Hematopoietic multipotent progenitor cell treated with erythropoietin and hydrocortisone succinate and interleukin-3 and kit ligand, for 15 days (in vitro differentiated cells): ENCODE measurements around the gene LRRC25.

Experiments
- DNase-seq: peaks from one replicate; pipeline ENCODE4 v3.0.0-alpha.2; 2015; ENCODE audit warnings: low spot score

The LRRC25 gene

GRCh38 chr19:18424890-18425514 lies 27.6 kb upstream of the LRRC25 start:
- DNase-seq, result no peak

- no peak for DNase-seq
These were observed 26.9 kb upstream of the LRRC25 start for GRCh38 chr19:18424122-18424889.

- no peak for DNase-seq
These were observed 26.0 kb upstream of the LRRC25 start for GRCh38 chr19:18423258-18424020.

- no peak for DNase-seq
These were observed 25.2 kb upstream of the LRRC25 start for GRCh38 chr19:18422530-18423191.

GRCh38 chr19:18421371-18421959 lies 24.0 kb upstream of the LRRC25 start:
- DNase-seq, result no peak

GRCh38 chr19:18420930-18421329 lies 23.5 kb upstream of the LRRC25 start:
- no peak for DNase-seq

- DNase-seq, result peak; percentile 30
These were observed 22.5 kb upstream of the LRRC25 start for GRCh38 chr19:18419699-18420460.

- peak; percentile 69 for DNase-seq
These were observed 21.8 kb upstream of the LRRC25 start, which contains the start of gene SSBP4 for GRCh38 chr19:18419195-18419698. Gene SSBP4 (plus strand): TSS chr19:18419398. CDS start chr19:18419649, 251 bp downstream.

- DNase-seq, result peak; percentile 72
These were observed 21.2 kb upstream of the LRRC25 start for GRCh38 chr19:18418483-18419194.

- DNase-seq, result no peak
These were observed 20.6 kb upstream of the LRRC25 start for GRCh38 chr19:18418029-18418482.

- no peak for DNase-seq
These were observed 20.0 kb upstream of the LRRC25 start for GRCh38 chr19:18417250-18418028.

GRCh38 chr19:18416778-18417249 lies 19.4 kb upstream of the LRRC25 start:
- peak; percentile 52 for DNase-seq

GRCh38 chr19:18415178-18415867 lies 17.9 kb upstream of the LRRC25 start:
- no peak for DNase-seq

GRCh38 chr19:18414504-18415177 lies 17.2 kb upstream of the LRRC25 start:
- DNase-seq, result no peak

- DNase-seq, result no peak
These were observed 15.3 kb upstream of the LRRC25 start for GRCh38 chr19:18412610-18413239.

GRCh38 chr19:18408053-18408476 lies 10.6 kb upstream of the LRRC25 start:
- DNase-seq, result peak; percentile 69

GRCh38 chr19:18406749-18407148 lies 9.3 kb upstream of the LRRC25 start:
- no peak for DNase-seq
